ENCODE results near the gene FIGLA.

FIGLA gene, protein sequence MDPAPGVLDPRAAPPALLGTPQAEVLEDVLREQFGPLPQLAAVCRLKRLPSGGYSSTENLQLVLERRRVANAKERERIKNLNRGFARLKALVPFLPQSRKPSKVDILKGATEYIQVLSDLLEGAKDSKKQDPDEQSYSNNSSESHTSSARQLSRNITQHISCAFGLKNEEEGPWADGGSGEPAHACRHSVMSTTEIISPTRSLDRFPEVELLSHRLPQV

DNA sequence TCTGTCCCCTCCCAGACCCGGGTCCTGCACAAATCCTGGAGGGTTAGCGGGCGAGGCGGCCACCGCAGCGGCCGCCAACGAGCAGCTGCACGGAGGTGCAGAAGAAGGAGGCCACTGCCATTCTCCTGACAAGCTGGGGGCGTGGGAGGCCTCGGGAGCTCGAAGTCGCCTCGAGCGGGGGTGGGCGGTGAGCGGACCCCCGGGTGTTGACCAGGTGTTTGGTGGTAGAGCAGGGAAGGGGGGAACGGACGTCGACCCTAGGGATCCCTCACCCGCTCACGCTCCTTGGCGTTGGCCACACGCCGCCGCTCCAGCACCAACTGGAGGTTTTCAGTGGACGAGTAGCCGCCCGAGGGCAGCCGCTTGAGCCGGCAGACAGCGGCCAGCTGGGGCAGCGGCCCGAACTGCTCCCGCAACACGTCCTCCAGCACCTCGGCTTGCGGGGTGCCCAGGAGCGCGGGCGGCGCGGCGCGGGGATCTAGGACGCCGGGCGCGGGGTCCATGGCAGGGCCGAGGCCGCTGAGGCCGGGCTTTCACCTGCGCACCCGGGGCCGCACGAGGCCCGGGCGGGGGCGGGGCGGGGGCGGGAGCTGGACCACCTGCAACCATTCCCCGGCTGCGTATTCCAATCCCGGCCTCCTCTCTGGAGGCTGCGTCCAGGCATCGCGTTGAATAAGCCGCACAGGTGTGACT, at the start of gene FIGLA:
Gene FIGLA (minus strand): TSS at position 508 of the 693 bp plus-strand sequence. CDS start 5 bp downstream, at position 503.
- no peak for DNase-seq (ENCODE audit: low read depth)

DNA sequence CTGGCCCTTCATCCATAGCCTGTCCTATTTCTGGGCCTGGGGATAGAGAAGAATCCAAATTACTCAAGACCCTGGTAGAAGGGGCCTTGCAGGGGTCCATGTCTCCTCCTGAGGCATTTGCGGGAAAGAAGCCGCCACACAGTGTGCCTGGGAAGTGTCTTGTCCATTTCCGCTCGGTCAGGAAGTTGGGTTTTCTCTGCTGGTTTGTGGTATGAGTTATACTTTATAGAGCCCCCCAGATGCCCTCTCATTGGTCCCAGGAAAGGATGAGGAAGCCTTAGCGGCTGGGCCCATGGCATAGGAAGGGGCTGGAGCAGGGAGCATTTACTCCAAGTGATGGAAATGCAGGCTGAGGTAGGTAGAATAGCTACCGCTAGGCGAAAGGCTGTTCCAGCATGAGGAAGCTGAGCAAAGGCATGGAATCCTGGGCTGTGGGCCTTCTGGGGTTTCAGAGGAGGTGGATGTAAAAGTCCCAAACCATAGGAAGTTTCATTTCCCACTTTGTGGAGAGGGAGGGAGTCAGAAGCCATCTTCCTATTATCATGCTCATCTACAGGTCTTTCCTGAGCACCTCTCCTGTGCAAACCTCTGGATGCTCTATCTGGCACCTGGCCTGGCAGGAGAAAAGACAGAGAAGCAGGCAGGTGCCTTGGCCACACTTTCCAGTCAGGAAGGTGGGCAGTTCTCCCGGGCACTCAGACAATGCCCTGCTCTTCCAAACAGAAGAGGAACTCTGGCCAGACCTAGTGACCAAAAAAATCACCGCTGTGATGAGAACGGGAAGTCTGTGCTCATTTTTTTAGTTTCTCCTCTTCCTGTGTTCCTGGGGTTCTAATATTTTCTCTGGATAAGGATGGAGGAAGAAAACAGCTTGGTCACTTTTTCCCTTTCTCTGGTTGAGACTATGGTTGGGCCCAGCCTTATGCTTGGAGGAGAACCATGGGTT, 47.8 kb upstream of the FIGLA start:
- no peak for DNase-seq (ENCODE audit: low read depth)

DNA sequence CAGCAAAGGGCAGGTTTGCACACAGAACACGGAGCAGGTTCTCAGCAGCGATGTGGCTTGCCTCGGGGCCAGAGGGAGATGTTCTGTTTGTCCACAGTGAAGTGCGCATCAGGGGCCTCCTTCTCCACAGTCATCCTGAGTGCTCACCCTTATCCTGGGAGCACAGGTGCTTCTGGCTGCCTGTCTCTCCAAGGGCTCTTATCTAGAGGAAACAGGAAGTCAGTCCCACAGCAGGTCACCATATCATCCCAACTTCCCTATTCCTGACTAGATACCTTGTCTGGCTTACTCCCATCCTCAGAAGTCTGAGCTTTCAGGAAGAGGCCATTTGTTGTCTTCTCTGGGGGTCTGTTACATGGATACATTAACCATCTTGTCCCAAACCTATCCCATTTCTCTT, 45.2 kb upstream of the FIGLA start, which contains the start of gene CD207:
Gene CD207 (minus strand): TSS at position 174 of the 400 bp plus-strand sequence. CDS start 40 bp downstream, at position 134.
- DNase-seq (ENCODE audit: low read depth) = no peak

DNA sequence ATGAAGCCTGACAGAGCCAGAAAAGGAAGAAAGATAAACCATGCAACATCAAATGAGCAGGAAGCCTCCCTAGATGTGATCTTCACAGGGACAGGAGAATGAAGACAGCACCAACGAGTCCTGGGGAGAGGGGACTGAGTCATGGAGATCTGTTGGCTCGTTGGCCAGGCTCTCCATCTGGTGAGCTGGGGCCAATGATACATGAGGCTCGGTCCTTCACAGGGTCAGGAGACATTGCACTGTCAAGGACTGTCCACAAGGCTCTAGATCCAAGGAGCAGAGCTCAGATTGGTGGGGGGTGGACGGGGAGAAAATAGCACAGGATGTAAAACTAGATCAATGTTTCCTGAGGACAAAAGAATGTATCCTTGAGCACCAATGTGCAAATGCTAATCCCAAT, 44.4 kb upstream of the FIGLA start:
- DNase-seq (ENCODE audit: low read depth) = no peak

DNA sequence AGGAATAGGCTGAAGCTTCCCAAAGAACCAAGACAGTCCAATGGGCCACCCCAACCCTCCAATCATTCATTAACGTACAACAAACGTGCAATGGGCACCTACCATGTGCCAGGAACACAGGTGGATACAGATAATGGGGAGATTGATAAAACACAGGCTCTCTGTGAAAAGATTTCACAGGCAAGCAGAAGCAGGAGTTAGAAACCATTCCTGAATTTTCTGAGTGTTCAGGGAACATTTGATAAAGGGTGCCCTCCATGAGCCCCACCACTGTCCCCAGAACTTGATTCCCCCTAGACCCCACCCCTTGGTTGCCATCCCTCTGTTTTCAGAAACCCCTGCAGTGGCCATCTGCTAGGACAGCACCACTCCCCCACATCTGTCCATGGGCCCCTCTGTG, 43.7 kb upstream of the FIGLA start:
- no peak for DNase-seq (ENCODE audit: low read depth)

GRCh38 chr2:70833246-70833645, 42.8 kb upstream of the FIGLA start:
- no peak for DNase-seq (ENCODE audit: low read depth)

DNA sequence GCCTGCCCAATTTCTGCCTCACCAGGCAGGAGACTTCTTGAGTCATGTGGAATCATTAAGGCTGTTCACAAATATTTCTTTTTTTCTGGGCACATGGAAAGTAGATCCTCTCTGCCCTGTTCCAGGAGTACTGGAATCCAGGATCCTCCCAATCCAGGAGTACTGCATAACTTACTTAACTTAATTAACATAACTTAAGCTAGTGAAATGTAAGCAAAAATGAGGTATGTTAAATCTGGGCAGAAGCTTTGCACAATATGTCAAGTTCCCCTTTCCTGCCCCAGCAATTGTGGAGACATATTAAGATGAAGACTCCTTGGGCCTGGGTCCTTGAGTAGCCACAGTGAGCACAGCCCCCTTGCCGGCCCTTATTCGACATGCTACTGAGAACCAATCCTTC, 41.9 kb upstream of the FIGLA start:
- DNase-seq (ENCODE audit: low read depth) = no peak

DNA sequence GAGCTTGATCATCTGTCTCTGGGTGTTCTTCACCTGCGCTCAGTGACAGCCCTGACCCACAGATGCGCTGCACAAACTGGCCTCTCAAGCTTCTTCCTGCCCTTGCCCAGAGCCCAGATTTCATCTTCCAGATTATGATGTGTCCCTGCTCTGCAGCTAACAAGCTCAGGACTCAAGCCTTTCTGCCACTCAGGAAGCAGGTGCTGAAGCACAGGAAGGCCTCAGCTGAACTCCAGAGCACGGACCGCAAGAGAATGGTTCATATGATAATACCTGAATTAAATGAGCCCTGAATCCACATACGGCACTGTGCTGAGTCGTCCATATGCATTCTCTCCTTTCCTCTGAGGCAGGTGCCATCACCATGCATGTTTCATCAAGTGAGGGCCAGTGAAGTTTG, 41.4 kb upstream of the FIGLA start:
- DNase-seq (ENCODE audit: low read depth) = no peak

GRCh38 chr2:70830366-70830765, 39.9 kb upstream of the FIGLA start:
- no peak for DNase-seq (ENCODE audit: low read depth)

DNA sequence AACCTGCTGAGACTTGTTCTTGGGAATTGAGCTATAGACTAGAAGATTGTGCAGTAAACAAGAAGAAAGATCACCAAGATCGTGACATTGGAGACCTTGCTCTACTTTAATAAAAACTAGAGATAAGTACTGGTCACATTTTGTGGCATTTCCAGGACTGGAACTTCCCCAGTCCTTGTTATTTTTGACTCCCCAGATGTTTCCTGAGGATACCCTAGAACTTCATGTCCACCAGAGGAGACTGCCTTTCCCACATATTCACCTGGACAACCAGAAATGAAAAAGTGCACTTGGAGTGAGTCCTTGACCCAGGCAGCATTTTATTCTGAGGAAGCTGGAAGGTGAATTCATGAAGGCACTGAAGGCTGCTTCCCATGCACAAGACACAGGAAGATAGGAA, 39.5 kb upstream of the FIGLA start:
- no peak for DNase-seq (ENCODE audit: low read depth)

- DNase-seq (ENCODE audit: low read depth) = no peak
Measured at GRCh38 chr2:70828914-70829824, 38.7 kb upstream of the FIGLA start.

- no peak for DNase-seq (ENCODE audit: low read depth)
Measured at GRCh38 chr2:70828115-70828514, 37.7 kb upstream of the FIGLA start.

- DNase-seq (ENCODE audit: low read depth) = no peak
Measured at GRCh38 chr2:70827388-70827787, 36.9 kb upstream of the FIGLA start.

DNA sequence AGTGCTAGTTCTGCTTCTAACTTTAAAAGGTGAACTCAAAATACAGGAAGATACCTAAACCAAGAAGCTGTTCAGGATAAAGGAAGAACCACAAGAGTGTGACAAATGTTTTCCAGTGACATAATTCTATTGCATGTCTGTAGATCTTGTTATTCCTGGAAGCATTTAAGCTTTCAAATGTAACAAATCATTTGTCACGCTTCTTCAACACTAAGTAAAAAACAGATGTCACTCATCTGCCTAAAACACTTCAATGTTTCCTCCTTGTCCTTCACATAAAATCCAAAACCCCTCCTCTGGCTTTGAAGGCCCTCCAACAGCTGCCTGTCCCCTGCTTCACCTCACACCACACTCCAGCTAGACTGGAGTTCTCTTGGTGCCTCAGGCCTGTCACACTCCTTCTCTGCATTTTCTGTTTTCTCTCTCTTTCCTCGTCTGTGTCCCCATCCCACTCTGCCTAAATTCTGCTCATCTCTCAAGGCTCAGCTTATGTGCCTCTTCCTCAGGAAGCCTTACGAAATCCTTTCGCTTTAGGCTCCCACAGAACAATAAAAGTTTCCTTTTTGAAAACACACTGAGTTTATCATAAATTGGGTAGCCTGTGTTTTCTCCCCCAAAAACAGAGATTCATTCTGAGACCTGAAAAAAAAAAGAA, 36.4 kb upstream of the FIGLA start:
- DNase-seq (ENCODE audit: low read depth) = no peak

DNA sequence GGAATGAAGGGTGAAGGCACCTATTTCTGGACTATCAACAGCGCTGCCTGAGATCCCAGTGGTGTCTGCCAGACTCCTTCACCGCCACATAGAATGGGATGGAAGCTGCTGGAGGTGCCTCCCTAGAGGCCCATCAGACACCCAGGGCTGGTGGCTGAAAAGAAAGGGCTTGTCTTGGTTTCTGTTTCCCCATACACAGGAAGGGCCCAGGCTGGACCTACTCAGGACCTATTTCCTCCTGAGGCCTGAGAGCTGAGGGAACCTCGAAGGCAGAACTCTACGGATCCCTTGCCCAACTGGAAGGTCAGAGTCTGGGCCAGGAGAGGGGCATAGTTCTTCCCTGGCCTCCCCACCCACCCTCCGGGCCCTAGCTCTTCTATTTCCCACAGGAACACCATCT, 32.8 kb upstream of the FIGLA start:
- no peak for DNase-seq (ENCODE audit: low read depth)

- DNase-seq (ENCODE audit: low read depth) = no peak
Measured at GRCh38 chr2:70822843-70823242, 32.4 kb upstream of the FIGLA start.

DNA sequence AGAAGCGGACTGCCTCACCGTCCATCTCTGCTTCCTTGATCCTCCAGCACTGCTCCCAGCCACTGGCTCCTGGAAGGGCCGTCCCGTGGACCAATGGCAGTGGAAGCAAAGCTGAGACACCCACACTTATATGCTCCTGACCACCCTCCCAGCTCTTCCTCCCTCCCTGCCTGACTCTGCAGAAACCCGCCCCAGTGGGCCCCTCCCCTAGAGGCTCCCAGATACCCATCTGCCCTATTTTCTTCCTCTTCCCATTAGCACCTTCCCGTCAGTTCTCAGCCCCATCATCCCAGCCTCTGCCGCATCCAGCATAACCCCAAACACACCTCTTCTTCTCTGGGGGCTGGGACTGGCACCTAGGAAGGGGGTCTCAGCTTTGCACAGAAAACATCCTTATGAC, 30.1 kb upstream of the FIGLA start, which contains the start of gene CLEC4F:
Gene CLEC4F (minus strand): TSS at position 101 of the 400 bp plus-strand sequence. CDS start 76 bp downstream, at position 25.
- DNase-seq (ENCODE audit: low read depth) = no peak

GRCh38 chr2:70817284-70817954, 27.0 kb upstream of the FIGLA start:
- no peak for DNase-seq (ENCODE audit: low read depth)

GRCh38 chr2:70816726-70817125, 26.3 kb upstream of the FIGLA start:
- no peak for DNase-seq (ENCODE audit: low read depth)

All from fibroblast of gingiva (primary cell).